Epithelial cell of esophagus (primary cell): Measurements from ENCODE around the gene RRP7A.
"Not testable (repeated sequence)": the region's sequence is repeated elsewhere in the genome, so short reads cannot be mapped to it uniquely, and the experiment has no call there.

ENCODE experiments used
- DNase-seq: peaks from one replicate; pipeline ENCODE4 v3.0.0; 2010; ENCODE audit warnings: low read depth
- H3K4me3 ChIP-seq: 2 replicates; pipeline ENCODE4 v1.5.1; 2011; ENCODE audit warnings: mild to moderate bottlenecking, low read length, control low read depth
- CTCF ChIP-seq: IDR thresholded peaks from 2 replicates; pipeline ENCODE4 v1.5.1; 2011; ENCODE audit warnings: low read depth, mild to moderate bottlenecking, low read length, control low read depth, inconsistent platforms; ENCODE audit not compliant: insufficient read depth; ENCODE audit errors: missing control alignments

The RRP7A gene

GRCh38 chr22:42511401-42511891, 8.2 kb downstream of the RRP7A start:
- no peak overlapping the region for H3K4me3 ChIP-seq
- no peak for TF ChIP-seq CTCF
- no peak for DNase-seq

- H3K4me3 ChIP-seq = no peak overlapping the region
- no peak for TF ChIP-seq CTCF
- DNase-seq = no peak
These were observed 10.0 kb downstream of the RRP7A start for GRCh38 chr22:42509548-42509947.

DNA sequence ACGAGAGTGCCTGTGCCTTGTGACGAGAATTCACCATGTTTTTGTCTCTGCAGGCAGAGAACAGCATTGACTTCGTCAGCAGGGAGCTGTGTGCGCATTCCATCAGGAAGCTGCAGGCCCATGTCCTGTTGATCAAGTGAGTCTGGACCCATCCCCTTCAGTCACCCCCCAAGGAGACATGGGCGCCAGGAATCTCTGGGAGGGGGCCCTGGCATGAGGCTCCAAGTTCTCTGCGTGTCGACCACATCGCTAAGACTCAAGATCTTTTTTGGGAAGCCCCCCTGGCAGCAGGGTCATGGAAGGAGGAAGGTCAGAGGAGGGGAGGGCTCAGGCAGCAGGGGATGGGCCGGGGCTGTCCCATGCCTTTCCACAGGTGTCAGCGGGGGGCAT, 10.6 kb downstream of the RRP7A start:
- DNase-seq = not testable (repeated sequence)

GRCh38 chr22:42508327-42508974, 11.1 kb downstream of the RRP7A start:
- H3K4me3 ChIP-seq, DNase-seq: not testable (repeated sequence)

More for the DNA sequence above, 10.6 kb downstream of the RRP7A start:
- H3K4me3 ChIP-seq = not testable (repeated sequence)

- TF ChIP-seq CTCF = no peak
- H3K4me3 ChIP-seq = peak overlapping the region; percentile 28
- DNase-seq = no peak
These were observed 18.8 kb downstream of the RRP7A start for GRCh38 chr22:42500836-42501179.

DNA sequence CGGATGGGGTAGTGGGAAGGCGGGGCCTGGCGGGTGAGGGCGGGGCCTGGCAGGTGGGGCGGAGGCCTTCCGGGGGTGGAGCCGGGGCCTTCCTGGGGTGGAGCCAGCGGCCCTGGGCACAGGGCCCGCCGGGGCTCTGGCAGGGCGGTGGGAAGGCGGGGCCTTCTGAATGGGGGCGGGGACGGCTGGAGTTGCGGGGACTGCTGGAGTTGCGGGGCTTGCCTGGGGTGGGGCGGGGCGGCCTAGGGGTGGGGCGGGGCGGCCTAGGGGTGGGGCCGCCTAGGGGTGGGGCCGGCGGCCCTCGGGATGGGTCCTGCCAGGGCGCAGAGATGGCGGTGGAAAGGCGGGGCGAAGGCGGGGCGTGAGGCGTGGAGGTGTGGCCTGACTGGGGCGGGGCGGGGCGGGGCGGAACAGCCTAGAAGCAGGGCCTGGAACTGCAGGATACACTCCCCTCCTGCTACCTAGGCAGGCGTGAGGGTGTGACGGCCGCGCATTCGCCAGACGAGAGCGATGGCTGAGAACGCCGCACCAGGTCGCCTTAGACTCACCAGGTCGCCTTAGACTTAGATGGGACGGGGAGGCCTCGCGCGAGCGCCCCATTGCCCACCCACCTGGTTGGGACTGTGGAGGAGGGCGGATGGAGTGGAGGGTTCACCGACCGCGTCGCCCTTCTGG, 19.3 kb downstream of the RRP7A start:
- H3K4me3 ChIP-seq = peak overlapping the region; percentile 28
- peak; percentile 88 for DNase-seq
- no peak for TF ChIP-seq CTCF

DNA sequence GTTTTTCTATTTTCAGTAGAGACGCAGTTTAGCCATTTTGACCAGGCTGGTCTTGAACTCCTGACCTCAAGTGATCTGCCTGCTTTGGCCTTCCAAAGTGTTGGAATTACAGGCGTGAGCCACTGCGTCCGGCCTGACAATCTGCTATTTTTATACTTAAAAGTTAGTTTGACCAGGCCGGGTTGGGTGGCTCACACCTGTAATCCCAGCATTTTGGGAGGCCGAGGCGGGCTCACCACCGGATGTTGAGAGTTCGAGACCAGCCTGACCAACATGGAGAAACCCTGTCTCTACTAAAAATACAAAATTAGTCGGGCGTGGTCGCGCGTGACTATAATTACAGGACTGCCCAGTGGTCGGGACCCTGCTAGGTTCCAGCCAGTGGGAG, 19.8 kb downstream of the RRP7A start:
- not testable (repeated sequence) for H3K4me3 ChIP-seq, DNase-seq

- DNase-seq, H3K4me3 ChIP-seq: not testable (repeated sequence)
These were observed 24.0 kb downstream of the RRP7A start for GRCh38 chr22:42495533-42496141.

- DNase-seq = no peak
- TF ChIP-seq CTCF = no peak
- no peak overlapping the region for H3K4me3 ChIP-seq
These were observed 26.2 kb downstream of the RRP7A start for GRCh38 chr22:42493393-42493792.
